ENCODE measurements around the gene ENC1. TPM values are rescaled to one million over a fixed set of nuclear protein-coding genes. Genes with fewer than 3 reads are reported as not detected.

Gene ENC1
- total RNA-seq, 1 experiment from 2014 or later = 24.5 TPM

DNA sequence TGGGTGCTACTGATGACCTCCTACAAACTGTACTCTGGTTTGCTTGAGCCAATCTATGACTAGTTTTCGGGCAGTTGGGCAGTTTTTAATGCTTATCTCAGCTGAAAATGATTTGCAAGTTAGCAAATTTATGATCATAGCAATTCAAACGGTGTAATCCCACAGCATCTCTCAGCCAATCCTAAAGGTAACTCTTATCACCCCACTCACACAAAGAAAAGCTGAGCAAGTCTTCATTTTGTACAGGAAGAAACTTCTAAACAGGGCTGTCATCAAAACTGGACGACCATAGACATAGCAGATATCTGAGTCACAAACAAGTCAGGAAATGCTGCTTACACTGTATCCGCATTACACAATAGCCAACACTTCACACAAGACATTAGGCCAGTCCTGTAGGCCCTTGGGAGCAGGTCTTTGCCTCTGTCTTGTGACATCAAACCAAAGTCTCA lies 2.6 kb upstream of the ENC1 start:
- no peaks in the 10 kb centered on the region for H3K27me3 ChIP-seq (ENCODE audit: low read length)
- no peaks in the 10 kb centered on the region for H3K9me3 ChIP-seq (ENCODE audit: low read length)
- ATAC-seq (peak; percentile 19), DNase-seq (peak; percentile 90)
- H2AFZ ChIP-seq (ENCODE audit: low read length) = peak overlapping the region; percentile 73
- peaks cover 6% of the 10 kb centered on the region for H3F3A ChIP-seq (ENCODE audit: low read length, unreplicated experiment)
- TF ChIP-seq EZH2 (IDR thresholded peaks at IDR 0.05; ENCODE audit: low read length, unreplicated experiment) (no peak), EZH2phosphoT487 (IDR thresholded peaks at IDR 0.05; ENCODE audit: borderline replicate concordance, low read length) (no peak)
- BruUV-seq (replicated peaks) = no TSS peak
- no peaks in the 10 kb centered on the region for H3K9me2 ChIP-seq (replicated peaks; ENCODE audit: low read length)
- intact Hi-C loops (cut with micrococcal nuclease) = loop anchor here (2.0 to 5.0 kb wide), 5 partner anchors 251 to 578 kb away; no protein-coding TSS in a partner anchor
- peaks cover 40% of the 10 kb centered on the region for H3K4me1 ChIP-seq (ENCODE audit: insufficient read depth, low read length)
- peaks cover 9% of the 10 kb centered on the region; the same call in 1 of the 2 replicates for H4K20me1 ChIP-seq (ENCODE audit: low read length)
- no peak overlapping the region for H3K9ac ChIP-seq (ENCODE audit: low read length)
- peak overlapping the region; percentile 91; the same call in 1 of the 2 replicates for H3K4me3 ChIP-seq (ENCODE audit: low read length)
- H3K36me3 ChIP-seq (ENCODE audit: low read depth, low read length) = no peaks in the 10 kb centered on the region
- H3K4me2 ChIP-seq (ENCODE audit: low read length) = peak overlapping the region; percentile 89
- CTCF ChIA-PET = interaction anchor here (0.6 to 0.7 kb wide), 4 partner anchors 96 to 1194 kb away, joined by 3 to 5 read pairs (median 4); partner anchors contain the start of gene FOXD1
- H3K79me2 ChIP-seq (ENCODE audit: low read length) = peaks cover 23% of the 10 kb centered on the region
- H3K27ac ChIP-seq (ENCODE audit: low read length) = peak overlapping the region; percentile 69
- POLR2A ChIA-PET (ENCODE audit: unreplicated experiment) = interaction anchor here (0.6 kb wide), 2 partner anchors 82 to 704 kb away, joined by 4 to 9 read pairs; no protein-coding TSS in a partner anchor

DNA sequence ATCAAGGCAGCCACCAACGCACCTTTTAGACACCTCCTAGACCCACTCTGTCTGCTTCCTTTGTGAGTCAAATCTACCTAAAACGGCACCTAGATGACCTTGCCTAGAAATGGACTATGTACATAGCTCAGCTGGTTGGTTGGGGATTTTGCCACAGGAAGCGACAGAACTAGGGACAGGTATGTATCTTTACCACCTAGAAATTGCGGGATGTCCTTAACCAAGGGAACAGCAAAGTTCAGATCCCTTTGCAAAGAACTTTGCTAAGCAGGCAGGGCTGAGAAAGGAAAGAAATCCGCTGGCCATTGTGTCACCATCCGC lies 2.0 kb upstream of the ENC1 start:
- Histone ChIP-seq H3K4me2 (ENCODE audit: low read length) (peak overlapping the region; percentile 89), H3F3A (ENCODE audit: low read length, unreplicated experiment) (peaks cover 6% of the 10 kb centered on the region), H3K9me3 (ENCODE audit: low read length) (no peaks in the 10 kb centered on the region), H3K36me3 (ENCODE audit: low read depth, low read length) (no peaks in the 10 kb centered on the region), H3K9me2 (replicated peaks; ENCODE audit: low read length) (no peaks in the 10 kb centered on the region), H3K27me3 (ENCODE audit: low read length) (no peaks in the 10 kb centered on the region), H2AFZ (ENCODE audit: low read length) (peak overlapping the region; percentile 73), H3K9ac (ENCODE audit: low read length) (peak overlapping the region; percentile 78), H4K20me1 (ENCODE audit: low read length) (peaks cover 14% of the 10 kb centered on the region), H3K4me3 (ENCODE audit: low read length) (peak overlapping the region; percentile 91; the same call in 1 of the 2 replicates), H3K4me1 (ENCODE audit: insufficient read depth, low read length) (peaks cover 43% of the 10 kb centered on the region), H3K79me2 (ENCODE audit: low read length) (peaks cover 29% of the 10 kb centered on the region), H3K27ac (ENCODE audit: low read length) (peak overlapping the region; percentile 69)
- TF ChIP-seq EZH2phosphoT487 (IDR thresholded peaks at IDR 0.05; ENCODE audit: borderline replicate concordance, low read length) (no peak), EZH2 (IDR thresholded peaks at IDR 0.05; ENCODE audit: low read length, unreplicated experiment) (no peak)
- TF ChIP-seq, protein P1, sequence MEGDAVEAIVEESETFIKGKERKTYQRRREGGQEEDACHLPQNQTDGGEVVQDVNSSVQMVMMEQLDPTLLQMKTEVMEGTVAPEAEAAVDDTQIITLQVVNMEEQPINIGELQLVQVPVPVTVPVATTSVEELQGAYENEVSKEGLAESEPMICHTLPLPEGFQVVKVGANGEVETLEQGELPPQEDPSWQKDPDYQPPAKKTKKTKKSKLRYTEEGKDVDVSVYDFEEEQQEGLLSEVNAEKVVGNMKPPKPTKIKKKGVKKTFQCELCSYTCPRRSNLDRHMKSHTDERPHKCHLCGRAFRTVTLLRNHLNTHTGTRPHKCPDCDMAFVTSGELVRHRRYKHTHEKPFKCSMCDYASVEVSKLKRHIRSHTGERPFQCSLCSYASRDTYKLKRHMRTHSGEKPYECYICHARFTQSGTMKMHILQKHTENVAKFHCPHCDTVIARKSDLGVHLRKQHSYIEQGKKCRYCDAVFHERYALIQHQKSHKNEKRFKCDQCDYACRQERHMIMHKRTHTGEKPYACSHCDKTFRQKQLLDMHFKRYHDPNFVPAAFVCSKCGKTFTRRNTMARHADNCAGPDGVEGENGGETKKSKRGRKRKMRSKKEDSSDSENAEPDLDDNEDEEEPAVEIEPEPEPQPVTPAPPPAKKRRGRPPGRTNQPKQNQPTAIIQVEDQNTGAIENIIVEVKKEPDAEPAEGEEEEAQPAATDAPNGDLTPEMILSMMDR (conservative IDR thresholded peaks at IDR 0.05; ENCODE audit: low read depth, low read length) = no peak
- intact Hi-C loops (cut with micrococcal nuclease) = loop anchor here (1.0 to 5.0 kb wide), 7 partner anchors 250 to 657 kb away; no protein-coding TSS in a partner anchor
- ChIA-PET POLR2A (ENCODE audit: unreplicated experiment) (interaction anchor here (0.6 kb wide), 1 partner anchor 704 kb away, joined by 4 read pairs; no protein-coding TSS in a partner anchor), CTCF (interaction anchor here (0.6 to 1.4 kb wide), 3 partner anchors 95 to 1194 kb away, joined by 3 to 6 read pairs (median 4); partner anchors contain the start of gene FOXD1)
- peak; percentile 15 for DNase-seq
- no TSS peak for BruUV-seq (replicated peaks)
- ATAC-seq = no peak

DNA sequence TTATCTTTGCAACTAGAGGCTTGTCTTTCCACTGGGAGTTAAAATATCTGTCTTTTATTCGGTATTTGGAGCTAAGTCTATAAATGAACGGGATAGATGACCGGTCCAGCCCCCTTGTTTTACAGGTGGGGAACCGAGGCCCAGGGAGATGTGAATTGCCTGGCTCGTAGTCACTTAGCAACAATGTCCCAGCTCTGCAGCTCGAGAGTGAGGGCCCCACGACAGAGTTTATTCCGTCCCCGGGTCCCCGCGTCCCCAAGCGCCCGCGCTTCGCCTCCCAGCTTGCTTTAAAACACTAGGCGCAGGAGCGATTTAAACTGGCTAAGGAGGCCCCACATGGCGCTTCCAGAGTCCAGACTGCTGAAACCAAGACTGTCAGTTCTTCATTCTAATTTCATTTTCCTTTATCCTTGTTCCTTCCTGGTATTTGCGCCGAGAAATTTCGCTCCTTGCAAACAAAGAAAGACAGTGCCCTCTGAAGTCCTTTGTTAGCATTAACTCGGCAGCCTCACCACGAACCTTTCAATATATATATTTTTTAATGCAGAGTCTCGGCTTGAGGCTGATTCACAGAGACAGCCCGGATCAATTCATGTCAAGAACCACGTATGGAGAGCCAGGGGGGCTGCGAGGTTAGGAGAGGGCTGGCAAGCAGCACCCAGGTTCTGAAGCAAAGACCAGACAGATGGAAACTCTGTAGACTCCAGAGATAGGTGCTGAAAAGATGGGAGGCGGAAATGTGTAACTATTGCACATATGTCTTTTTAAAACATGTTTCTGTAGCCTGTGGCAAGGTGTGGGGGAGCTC lies 1.4 kb upstream of the ENC1 start:
- TSS peak; percentile 49 for BruUV-seq (replicated peaks)
- peak overlapping the region; percentile 89 for H3K4me2 ChIP-seq (ENCODE audit: low read length)
- peak; percentile 80 for DNase-seq
- peak overlapping the region; percentile 78 for H3K9ac ChIP-seq (ENCODE audit: low read length)
- H3K79me2 ChIP-seq (ENCODE audit: low read length) = peaks cover 35% of the 10 kb centered on the region
- CTCF ChIA-PET = interaction anchor here (0.6 to 1.4 kb wide), 4 partner anchors 95 to 657 kb away, joined by 4 to 11 read pairs (median 5); no protein-coding TSS in a partner anchor
- TF ChIP-seq EZH2 (IDR thresholded peaks at IDR 0.05; ENCODE audit: low read length, unreplicated experiment) = no peak
- TF ChIP-seq, protein P1 (conservative IDR thresholded peaks at IDR 0.05; ENCODE audit: low read depth, low read length) = peak; percentile 80
- H3K36me3 ChIP-seq (ENCODE audit: low read depth, low read length) = no peaks in the 10 kb centered on the region
- peaks cover 6% of the 10 kb centered on the region for H3F3A ChIP-seq (ENCODE audit: low read length, unreplicated experiment)
- H3K27me3 ChIP-seq (ENCODE audit: low read length) = no peaks in the 10 kb centered on the region
- peaks cover 20% of the 10 kb centered on the region for H4K20me1 ChIP-seq (ENCODE audit: low read length)
- peak overlapping the region; percentile 91 for H3K4me3 ChIP-seq (ENCODE audit: low read length)
- intact Hi-C loops (cut with micrococcal nuclease) = loop anchor here (1.0 to 5.0 kb wide), 9 partner anchors 234 to 657 kb away; no protein-coding TSS in a partner anchor
- H2AFZ ChIP-seq (ENCODE audit: low read length) = peak overlapping the region; percentile 73
- H3K4me1 ChIP-seq (ENCODE audit: insufficient read depth, low read length) = peaks cover 43% of the 10 kb centered on the region
- POLR2A ChIA-PET (ENCODE audit: unreplicated experiment) = interaction anchor here (0.6 kb wide), 1 partner anchor 703 kb away, joined by 4 read pairs; no protein-coding TSS in a partner anchor
- no peaks in the 10 kb centered on the region for H3K9me2 ChIP-seq (replicated peaks; ENCODE audit: low read length)
- peak; percentile 5 for ATAC-seq
- peak overlapping the region; percentile 69 for H3K27ac ChIP-seq (ENCODE audit: low read length)
- H3K9me3 ChIP-seq (ENCODE audit: low read length) = no peaks in the 10 kb centered on the region
